Measurements from ENCODE around the gene GPC6. TPM values are rescaled to one million over a fixed set of nuclear protein-coding genes. Genes with fewer than 3 reads are reported as not detected.

Gene GPC6
- total RNA-seq, 2 experiments from 2014 or later: not detected

DNA sequence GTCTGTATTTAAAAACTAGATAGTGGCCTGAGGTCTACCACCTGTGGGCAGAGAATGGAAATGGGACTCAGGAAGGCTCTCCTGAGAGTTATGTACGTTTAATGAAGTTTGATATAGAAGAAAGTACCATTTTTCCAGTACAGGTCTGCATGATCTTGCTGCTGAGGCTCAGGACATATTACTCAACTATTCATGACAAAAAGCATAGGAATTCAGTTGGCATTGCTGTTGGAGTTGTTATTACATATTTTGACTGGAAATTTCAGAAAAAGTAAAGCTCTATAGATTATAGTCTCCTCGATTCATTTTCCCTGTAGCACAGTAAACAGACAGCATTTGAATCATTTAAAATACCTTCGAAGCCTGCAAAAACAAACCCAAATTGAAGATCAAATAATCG lies 783.1 kb downstream of the GPC6 start:
- Histone ChIP-seq H3K79me2 (ENCODE audit: insufficient read depth, low read depth, low read length) (no peaks in the 10 kb centered on the region), H3K4me2 (ENCODE audit: low read length) (no peak overlapping the region), H3K4me3 (ENCODE audit: low read depth, low read length, poor library complexity, severe bottlenecking) (no peak overlapping the region), H4K20me1 (ENCODE audit: insufficient read depth, low read length) (no peaks in the 10 kb centered on the region), H3K9me3 (ENCODE audit: low read length) (no peaks in the 10 kb centered on the region), H3K9me2 (ENCODE audit: insufficient read depth, low read length) (no peaks in the 10 kb centered on the region), H3K36me3 (ENCODE audit: insufficient read depth, low read length) (no peaks in the 10 kb centered on the region), H2AFZ (ENCODE audit: low read length) (no peak overlapping the region), H3K27ac (ENCODE audit: low read depth, low read length, poor library complexity, severe bottlenecking) (no peak overlapping the region), H3K4me1 (ENCODE audit: insufficient read depth, low read length, poor library complexity, severe bottlenecking) (no peaks in the 10 kb centered on the region)
- no peak for DNase-seq (ENCODE audit: low spot score)
- ChIA-PET CTCF (ENCODE audit: unreplicated experiment) (no interaction called here), POLR2A (interaction anchor here (0.7 kb wide), 1 partner anchor 308 kb away, joined by 3 read pairs; no protein-coding TSS in a partner anchor)
- intact Hi-C loops (cut with micrococcal nuclease; ENCODE audit: unreplicated experiment): no loop called here
- TF ChIP-seq, protein P1, sequence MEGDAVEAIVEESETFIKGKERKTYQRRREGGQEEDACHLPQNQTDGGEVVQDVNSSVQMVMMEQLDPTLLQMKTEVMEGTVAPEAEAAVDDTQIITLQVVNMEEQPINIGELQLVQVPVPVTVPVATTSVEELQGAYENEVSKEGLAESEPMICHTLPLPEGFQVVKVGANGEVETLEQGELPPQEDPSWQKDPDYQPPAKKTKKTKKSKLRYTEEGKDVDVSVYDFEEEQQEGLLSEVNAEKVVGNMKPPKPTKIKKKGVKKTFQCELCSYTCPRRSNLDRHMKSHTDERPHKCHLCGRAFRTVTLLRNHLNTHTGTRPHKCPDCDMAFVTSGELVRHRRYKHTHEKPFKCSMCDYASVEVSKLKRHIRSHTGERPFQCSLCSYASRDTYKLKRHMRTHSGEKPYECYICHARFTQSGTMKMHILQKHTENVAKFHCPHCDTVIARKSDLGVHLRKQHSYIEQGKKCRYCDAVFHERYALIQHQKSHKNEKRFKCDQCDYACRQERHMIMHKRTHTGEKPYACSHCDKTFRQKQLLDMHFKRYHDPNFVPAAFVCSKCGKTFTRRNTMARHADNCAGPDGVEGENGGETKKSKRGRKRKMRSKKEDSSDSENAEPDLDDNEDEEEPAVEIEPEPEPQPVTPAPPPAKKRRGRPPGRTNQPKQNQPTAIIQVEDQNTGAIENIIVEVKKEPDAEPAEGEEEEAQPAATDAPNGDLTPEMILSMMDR (conservative IDR thresholded peaks at IDR 0.05; ENCODE audit: low read length): no peak
- TF ChIP-seq EZH2phosphoT487 (IDR thresholded peaks at IDR 0.05; ENCODE audit: borderline replicate concordance, low read depth, low read length): no peak
- BruUV-seq (replicated peaks): no TSS peak

DNA sequence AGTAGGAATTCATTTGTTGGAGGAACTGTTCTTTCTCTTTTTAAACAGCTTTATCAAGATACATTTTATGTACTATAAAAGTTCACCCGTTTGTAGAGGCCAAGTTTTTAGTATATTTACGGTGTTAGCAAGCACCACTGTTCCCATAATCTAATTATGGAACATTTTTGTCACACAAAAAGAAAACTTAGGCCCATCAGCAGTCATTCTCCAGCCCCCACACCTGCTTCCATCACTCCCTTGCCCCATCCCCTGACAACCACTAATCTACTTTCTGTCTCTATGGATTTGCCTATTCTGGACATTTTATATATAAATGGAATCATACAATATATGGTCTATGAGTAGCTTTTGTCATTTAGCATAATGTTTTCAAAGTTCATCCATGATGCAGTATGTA lies 787.9 kb downstream of the GPC6 start:
- Histone ChIP-seq H4K20me1 (ENCODE audit: insufficient read depth, low read length) (no peaks in the 10 kb centered on the region), H2AFZ (ENCODE audit: low read length) (no peak overlapping the region), H3K9me3 (ENCODE audit: low read length) (no peaks in the 10 kb centered on the region), H3K4me1 (ENCODE audit: insufficient read depth, low read length, poor library complexity, severe bottlenecking) (no peaks in the 10 kb centered on the region), H3K4me3 (ENCODE audit: low read depth, low read length, poor library complexity, severe bottlenecking) (no peak overlapping the region), H3K9me2 (ENCODE audit: insufficient read depth, low read length) (no peaks in the 10 kb centered on the region), H3K79me2 (ENCODE audit: insufficient read depth, low read depth, low read length) (no peaks in the 10 kb centered on the region), H3K4me2 (ENCODE audit: low read length) (no peak overlapping the region), H3K36me3 (ENCODE audit: insufficient read depth, low read length) (no peaks in the 10 kb centered on the region), H3K27ac (ENCODE audit: low read depth, low read length, poor library complexity, severe bottlenecking) (no peak overlapping the region)
- intact Hi-C loops (cut with micrococcal nuclease; ENCODE audit: unreplicated experiment): no loop called here
- CTCF ChIA-PET (ENCODE audit: unreplicated experiment): no interaction called here
- no peak for TF ChIP-seq EZH2phosphoT487 (IDR thresholded peaks at IDR 0.05; ENCODE audit: borderline replicate concordance, low read depth, low read length)
- TF ChIP-seq, protein P1 (conservative IDR thresholded peaks at IDR 0.05; ENCODE audit: low read length): no peak
- POLR2A ChIA-PET: no interaction called here
- DNase-seq (ENCODE audit: low spot score): no peak
- BruUV-seq (replicated peaks): no TSS peak

DNA sequence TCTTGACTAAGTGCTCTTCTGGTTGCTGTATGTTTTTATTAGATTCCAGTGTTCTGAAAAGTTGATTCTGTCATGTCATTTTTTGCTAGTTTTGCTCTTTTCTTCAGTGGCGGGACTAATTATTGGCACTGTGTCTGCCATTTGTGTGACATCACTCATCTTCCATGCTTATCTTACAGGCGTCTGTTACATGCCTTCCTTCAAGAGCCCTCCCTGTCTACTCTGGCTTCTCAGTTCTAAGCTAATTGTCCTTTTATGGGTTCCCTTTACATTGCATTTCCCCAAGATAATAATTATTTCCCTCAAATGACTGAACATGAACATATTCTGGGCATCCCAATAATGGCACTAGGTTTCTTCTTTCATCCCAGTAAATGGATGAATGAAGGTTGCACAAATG lies 793.8 kb downstream of the GPC6 start:
- CTCF ChIA-PET (ENCODE audit: unreplicated experiment): no interaction called here
- Histone ChIP-seq H3K4me3 (ENCODE audit: low read depth, low read length, poor library complexity, severe bottlenecking) (no peak overlapping the region), H3K9me2 (ENCODE audit: insufficient read depth, low read length) (no peaks in the 10 kb centered on the region), H3K27ac (ENCODE audit: low read depth, low read length, poor library complexity, severe bottlenecking) (no peak overlapping the region), H3K4me1 (ENCODE audit: insufficient read depth, low read length, poor library complexity, severe bottlenecking) (no peaks in the 10 kb centered on the region), H3K79me2 (ENCODE audit: insufficient read depth, low read depth, low read length) (no peaks in the 10 kb centered on the region), H3K9me3 (ENCODE audit: low read length) (no peaks in the 10 kb centered on the region), H3K4me2 (ENCODE audit: low read length) (no peak overlapping the region), H4K20me1 (ENCODE audit: insufficient read depth, low read length) (no peaks in the 10 kb centered on the region), H3K36me3 (ENCODE audit: insufficient read depth, low read length) (no peaks in the 10 kb centered on the region), H2AFZ (ENCODE audit: low read length) (no peak overlapping the region)
- DNase-seq (ENCODE audit: low spot score): no peak
- POLR2A ChIA-PET: no interaction called here
- TF ChIP-seq, protein P1 (conservative IDR thresholded peaks at IDR 0.05; ENCODE audit: low read length): no peak
- TF ChIP-seq EZH2phosphoT487 (IDR thresholded peaks at IDR 0.05; ENCODE audit: borderline replicate concordance, low read depth, low read length): no peak
- intact Hi-C loops (cut with micrococcal nuclease; ENCODE audit: unreplicated experiment): no loop called here
- BruUV-seq (replicated peaks): no TSS peak

Data from OCI-LY7 (cell line).